HG02840 (cell line): ENCODE measurements around the gene ATP1A1.

Experiments used
- ATAC-seq: cut with Tn5 transposase; IDR thresholded peaks from one replicate; pipeline ENCODE4 v1.9.1; 2021; ENCODE audit warnings: mild to moderate bottlenecking, moderate library complexity, moderate number of reproducible peaks; ENCODE audit not compliant: unreplicated experiment, low FRiP score

Gene ATP1A1

GRCh38 chr1:116431870-116432500 lies 58.9 kb downstream of the ATP1A1 start:
- no peak for ATAC-seq

DNA sequence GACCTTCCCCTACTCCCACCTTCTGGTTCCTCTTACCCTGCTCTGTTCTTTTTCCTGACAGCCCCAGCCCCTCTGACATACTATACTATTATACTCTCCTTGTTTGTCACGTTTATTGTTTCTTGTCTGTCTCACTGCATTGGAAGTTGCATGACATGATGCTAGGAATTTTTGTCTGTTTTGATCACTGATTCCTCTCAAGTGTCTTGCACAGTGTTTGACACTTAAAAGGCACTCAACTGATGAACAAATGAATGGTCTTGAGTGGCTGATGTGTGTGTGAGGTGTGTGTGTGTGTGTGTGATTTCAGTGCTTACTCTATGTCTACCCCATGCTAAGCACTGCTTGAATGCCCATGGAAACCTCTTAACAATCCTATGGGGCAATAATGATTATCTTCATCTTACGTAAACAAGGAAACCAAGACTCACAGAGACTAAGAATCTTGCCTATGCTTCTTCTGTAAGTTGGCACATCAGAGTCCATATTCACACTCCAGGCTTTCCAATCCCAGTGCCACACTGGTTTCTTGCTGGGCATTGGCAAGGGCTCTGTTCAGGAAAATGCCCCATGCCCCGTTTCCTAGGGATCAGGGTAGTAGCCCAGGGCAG lies 59.7 kb downstream of the ATP1A1 start:
- no peak for ATAC-seq

- ATAC-seq = no peak
Observed at GRCh38 chr1:116433275-116434257, 60.5 kb downstream of the ATP1A1 start.

DNA sequence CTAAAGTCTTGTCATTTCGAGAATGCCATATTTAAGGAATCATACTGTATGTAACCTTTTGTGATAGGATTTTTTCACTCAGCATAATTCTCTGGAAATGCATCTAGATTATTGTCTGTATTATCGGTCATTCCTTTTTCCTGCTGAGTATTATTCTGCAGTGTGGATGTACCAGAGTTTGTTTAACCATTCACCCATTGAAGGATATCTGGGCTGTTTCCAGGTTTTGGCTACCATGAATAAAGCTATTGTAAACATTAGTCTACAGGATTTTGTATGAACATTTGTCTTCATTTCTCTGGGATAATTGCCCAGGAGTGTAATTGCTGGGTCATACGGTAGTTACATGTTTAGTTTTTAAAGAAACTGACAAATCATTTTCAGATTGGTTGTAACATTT lies 61.8 kb downstream of the ATP1A1 start:
- ATAC-seq = no peak

GRCh38 chr1:116435806-116436610 lies 63.0 kb downstream of the ATP1A1 start:
- no peak for ATAC-seq

DNA sequence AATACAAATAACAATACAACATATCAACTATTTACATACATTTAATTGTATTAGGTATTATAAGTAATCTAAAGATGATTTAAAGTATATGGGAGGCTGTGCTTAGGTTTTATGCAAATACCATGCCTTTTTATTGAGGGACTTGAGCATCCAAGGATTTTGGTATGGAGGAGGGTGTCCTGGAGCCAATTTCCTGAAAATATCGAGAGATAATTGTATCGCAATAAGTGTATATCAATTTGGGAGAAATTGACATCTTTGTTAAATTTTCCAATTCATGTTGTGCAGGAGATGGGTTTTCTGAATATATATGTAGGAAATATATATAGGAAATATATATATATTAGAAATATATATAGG lies 63.5 kb downstream of the ATP1A1 start:
- ATAC-seq = no peak

DNA sequence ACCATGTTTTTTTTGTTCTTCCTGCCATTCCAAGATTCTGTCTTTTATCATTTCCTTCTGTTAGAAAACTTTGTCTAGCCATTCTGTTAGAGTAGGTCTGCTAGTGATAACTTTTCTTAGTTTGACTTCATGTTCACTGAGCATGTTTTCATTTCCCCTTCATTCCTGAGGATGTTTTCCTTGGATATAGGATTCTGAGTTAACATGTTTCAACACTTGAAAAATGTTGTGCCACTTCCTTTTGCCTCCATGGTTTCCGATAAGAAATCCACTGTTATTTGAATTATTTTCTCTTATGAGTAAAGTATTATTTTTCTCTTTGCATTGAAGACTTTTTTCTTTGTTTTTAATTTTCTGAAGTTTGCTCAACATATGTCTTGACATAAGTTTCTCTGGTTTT lies 66.7 kb downstream of the ATP1A1 start:
- no peak for ATAC-seq

- ATAC-seq = no peak
Observed at GRCh38 chr1:116440731-116441130, 67.7 kb downstream of the ATP1A1 start.

DNA sequence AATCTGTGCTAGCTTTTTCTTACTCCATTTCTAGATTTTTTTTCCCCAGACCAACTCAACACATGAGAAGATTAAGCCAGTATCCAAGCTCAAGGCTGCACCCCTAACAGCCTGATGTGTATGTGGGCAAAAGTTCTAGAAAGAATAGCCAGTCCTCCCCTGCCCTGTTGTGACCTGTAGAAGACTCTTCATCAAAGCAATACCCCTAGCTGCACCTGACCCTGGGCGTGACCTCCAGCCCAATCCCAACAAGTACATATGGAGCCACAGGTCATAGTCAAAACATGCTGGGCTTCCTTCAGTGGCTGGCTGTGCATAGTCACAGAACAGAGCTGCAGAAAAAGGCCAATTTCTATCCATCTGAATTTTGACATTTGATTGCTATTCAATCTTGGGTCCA lies 72.5 kb downstream of the ATP1A1 start:
- no peak for ATAC-seq

DNA sequence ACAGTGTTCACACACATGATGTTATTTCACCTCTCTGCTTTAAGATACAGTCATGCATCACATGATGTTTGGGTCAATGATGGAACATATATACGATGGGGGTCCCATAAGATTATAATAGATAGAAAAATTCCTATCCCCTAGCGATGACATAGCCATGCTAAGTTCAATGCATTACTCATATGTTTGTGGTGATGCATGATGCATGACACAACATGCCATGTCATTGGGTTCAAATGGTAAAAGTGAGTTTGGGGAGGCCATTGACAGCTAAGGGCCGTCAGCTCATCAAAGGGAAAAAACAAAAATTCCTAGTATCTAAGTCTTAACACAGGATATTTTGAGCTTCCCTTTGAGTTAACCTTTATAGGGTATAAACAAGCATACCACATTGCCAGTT lies 73.6 kb downstream of the ATP1A1 start:
- no peak for ATAC-seq

DNA sequence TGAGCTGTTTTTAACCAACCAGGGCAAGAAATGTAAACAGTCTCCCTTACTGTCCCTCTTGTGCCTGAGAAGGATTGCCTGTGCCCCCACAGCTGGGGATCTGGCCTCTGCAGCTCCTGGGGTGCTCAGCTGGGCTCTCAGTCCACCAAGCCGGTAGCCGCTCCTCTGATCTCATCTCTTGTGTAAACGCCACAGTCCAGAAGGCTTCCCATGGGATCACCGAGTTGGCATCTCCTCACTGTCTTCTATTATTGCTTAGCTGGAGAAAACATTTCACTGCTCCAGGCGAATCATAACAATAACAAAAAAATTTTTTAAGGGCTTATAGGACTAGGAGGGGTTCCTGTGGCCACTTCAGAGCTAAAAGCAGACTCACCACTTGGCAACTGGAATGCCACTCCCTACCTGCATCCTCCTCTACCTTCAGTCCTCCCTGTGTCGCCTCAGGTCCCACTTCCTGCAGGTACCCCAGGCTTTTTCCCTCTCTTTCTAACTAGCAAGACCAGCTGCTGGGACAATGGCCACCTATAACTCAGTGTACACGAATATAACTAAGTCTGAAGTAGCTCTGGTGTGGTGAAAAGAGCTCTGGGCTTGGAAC lies 75.8 kb downstream of the ATP1A1 start:
- no peak for ATAC-seq

- no peak for ATAC-seq
Observed at GRCh38 chr1:116449578-116449977, 76.5 kb downstream of the ATP1A1 start.

- no peak for ATAC-seq
Observed at GRCh38 chr1:116451702-116452101, 78.7 kb downstream of the ATP1A1 start.

- no peak for ATAC-seq
Observed at GRCh38 chr1:116453481-116453880, 80.4 kb downstream of the ATP1A1 start.

DNA sequence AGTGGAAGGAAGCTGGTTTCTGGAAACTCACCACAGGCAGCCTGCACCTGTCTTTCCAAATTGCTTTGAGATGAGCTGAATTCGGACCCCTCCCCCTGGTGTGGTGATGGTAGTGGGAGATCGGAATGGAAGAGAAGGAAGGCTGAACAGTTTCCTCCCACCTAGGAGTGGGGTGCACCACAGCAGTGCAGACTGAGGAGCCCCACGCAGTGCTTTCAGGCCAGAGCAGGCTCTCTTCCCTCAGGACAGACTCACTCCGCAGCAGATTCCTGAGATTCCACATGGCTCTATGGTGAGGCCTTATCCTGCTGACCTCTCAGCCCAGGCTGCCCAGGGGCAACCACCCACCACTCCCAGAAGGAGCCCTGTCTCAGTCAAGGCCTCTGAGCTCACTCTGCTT lies 80.9 kb downstream of the ATP1A1 start:
- no peak for ATAC-seq
